Activated T-cell treated with anti-CD3 and anti-CD28 coated beads, Interleukin-2, amount 50 U/mL, for 72 hours (primary cell): Measurements from ENCODE around the gene TBPL1. TPM values are rescaled to one million over a fixed set of nuclear protein-coding genes. Genes with fewer than 3 reads are reported as not detected.
A peak's percentile ranks its signal among the peaks of the same experiment; 100 is the strongest.

Experiments
- ATAC-seq, 2 donors: fragments of 150-1000 bp; cut with Tn5 transposase; replicated peaks in 1 of 2; 2 replicates each; pipeline ENCODE4 v1.10.0; 2021; ENCODE audit warnings: moderate library complexity in 2 of 2, mild to moderate bottlenecking in 1 of 2
- DNase-seq, 2 donors: peaks; one replicate each; pipeline ENCODE4 v3.0.0; 2021 to 2022; ENCODE audit warnings: mixed read lengths in 1 of 2
- H3K27ac Mint-ChIP-seq: one replicate; pipeline ENCODE4 v1.8.0; 2022; ENCODE audit warnings: mild to moderate bottlenecking, moderate library complexity, mixed read lengths
- H3K27me3 Mint-ChIP-seq: one replicate; pipeline ENCODE4 v1.8.0; 2022; ENCODE audit warnings: low read depth, mixed read lengths
- H3K36me3 Mint-ChIP-seq, 2 donors: one replicate each; pipeline ENCODE4 v1.8.0; 2022; ENCODE audit warnings: mixed read lengths in 2 of 2, mild to moderate bottlenecking in 1 of 2; ENCODE audit not compliant: insufficient read depth in 2 of 2
- H3K4me1 Mint-ChIP-seq: one replicate; pipeline ENCODE4 v1.8.0; 2022; ENCODE audit warnings: low read depth, mixed read lengths
- H3K4me3 Mint-ChIP-seq, 2 donors: one replicate each; pipeline ENCODE4 v1.8.0; 2022; ENCODE audit warnings: mild to moderate bottlenecking in 2 of 2, mixed read lengths in 2 of 2, moderate library complexity in 2 of 2
- H3K9me3 Mint-ChIP-seq, 2 donors: one replicate each; pipeline ENCODE4 v1.8.0; 2022; ENCODE audit warnings: mixed read lengths in 2 of 2
- total RNA-seq, 2 donors: library from RNA; stranded (reverse); gene quantifications; one replicate each; pipeline ENCODE4 v1.2.3, GENCODE V29; 2022

TBPL1 gene
- total RNA-seq, 2 donors from 2014 or later: 32.9 to 34.7 TPM

DNA sequence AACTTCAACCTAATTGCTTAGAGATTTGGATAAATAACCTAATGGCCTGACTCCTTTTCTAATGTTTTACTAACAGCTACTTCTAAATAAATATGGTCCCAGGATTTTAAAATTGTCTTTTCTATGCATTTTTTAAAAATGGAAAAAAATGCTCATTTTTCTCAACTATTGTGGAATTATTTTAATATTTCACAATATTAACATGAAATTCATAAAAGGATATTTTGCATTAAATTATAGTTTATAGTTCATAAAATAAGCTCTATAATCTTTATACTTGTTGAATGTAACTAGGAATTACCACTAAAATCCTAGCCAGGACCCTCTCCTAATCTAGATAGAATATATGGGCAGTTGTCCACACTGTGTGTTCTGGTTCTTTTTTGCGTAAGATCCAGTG, 37.3 kb downstream of the TBPL1 start:
- peaks cover 3 to 11% of the 10 kb centered on the region in 2 donors for H3K36me3 Mint-ChIP-seq
- no peak for DNase-seq
- no peak for ATAC-seq
- H3K27ac Mint-ChIP-seq: no peak overlapping the region
- H3K4me3 Mint-ChIP-seq: no peak overlapping the region
- H3K9me3 Mint-ChIP-seq: no peaks in the 10 kb centered on the region
- no peaks in the 10 kb centered on the region for H3K27me3 Mint-ChIP-seq
- peaks cover 11% of the 10 kb centered on the region for H3K4me1 Mint-ChIP-seq

DNA sequence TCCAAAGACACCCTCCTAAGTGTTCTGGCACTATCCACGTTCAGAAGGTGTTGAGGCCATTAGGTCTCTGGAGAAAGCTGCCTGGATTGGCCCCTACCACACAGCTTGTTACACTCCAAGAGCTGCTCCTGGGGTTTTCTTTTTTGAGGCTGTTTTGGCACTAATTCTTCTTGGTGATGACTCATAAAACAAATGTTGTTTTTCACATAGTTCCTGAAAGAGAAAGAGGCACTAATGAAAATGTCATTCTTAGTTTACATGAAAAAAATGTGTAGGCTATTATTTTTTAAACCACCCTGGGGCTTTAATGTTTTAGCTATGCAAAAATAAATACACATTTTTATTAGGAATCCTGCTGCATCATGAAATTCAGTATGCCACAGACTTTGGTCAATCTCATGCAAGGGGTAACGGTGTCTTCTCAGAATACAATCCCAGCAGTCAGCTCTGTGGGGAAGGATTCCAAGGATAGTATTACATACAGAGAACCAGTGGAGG, 38.1 kb downstream of the TBPL1 start:
- Mint-ChIP-seq H3K4me3 (no peak overlapping the region), H3K36me3 (peaks cover 2 to 6% of the 10 kb centered on the region in 2 donors), H3K27me3 (no peaks in the 10 kb centered on the region), H3K9me3 (no peaks in the 10 kb centered on the region), H3K27ac (no peak overlapping the region), H3K4me1 (peaks cover 3% of the 10 kb centered on the region)
- ATAC-seq: no peak
- no peak for DNase-seq

DNA sequence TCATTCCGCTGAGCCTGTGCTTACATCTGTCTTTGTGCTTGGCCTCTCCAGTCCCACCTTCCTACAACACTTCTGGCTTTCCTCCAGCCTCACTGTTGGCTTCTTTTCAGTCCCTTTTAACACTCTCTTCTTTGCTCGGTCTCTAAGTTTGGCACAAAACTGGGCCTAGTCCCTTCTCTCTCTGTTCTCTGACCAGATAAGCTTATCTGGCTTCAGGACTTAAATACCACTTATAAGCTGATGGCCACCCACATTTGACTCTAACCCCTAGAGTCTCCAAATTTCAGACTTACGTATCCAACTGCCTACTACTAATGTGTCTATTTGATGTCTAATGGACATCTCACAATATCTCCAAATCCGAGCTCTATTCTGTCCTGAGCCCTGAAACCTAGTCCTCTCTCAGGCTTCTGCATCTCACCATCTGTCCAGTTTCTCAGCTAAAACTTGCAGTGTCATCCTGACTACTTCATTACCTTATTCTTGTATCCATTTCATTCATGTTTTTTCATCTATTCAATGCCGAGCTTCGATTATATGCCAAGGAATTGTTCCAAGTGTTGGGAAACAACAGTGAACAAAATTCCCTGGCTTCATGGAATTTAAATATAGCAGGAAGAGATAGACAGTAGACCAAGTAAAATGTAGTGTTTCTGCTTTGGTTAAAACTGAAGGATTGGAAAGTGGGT, 40.1 kb downstream of the TBPL1 start:
- H3K4me3 Mint-ChIP-seq: no peak overlapping the region
- ATAC-seq: no peak
- H3K36me3 Mint-ChIP-seq: no peaks in the 10 kb centered on the region
- no peaks in the 10 kb centered on the region for H3K4me1 Mint-ChIP-seq
- DNase-seq: no peak
- no peak overlapping the region for H3K27ac Mint-ChIP-seq
- H3K9me3 Mint-ChIP-seq: no peaks in the 10 kb centered on the region
- no peaks in the 10 kb centered on the region for H3K27me3 Mint-ChIP-seq

DNA sequence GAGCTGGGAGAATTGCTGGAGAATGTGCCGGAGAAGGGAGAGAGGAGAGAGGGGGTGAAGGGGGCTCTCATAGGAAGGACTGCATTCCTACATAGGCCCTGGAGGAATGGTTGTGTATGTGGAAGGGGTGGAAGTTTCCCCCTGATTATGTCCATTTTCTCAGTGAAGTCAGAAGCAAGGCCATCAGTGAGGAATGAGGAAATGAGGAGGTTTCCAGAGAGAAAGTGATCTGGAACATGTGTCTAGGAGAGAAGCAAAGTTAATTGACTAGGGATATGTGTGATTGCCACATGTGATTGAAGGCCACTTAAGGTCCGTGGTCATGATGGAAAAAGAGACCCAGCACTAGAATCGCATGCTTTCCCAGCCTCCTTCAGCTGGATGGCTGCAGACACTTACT, 42.3 kb downstream of the TBPL1 start:
- Mint-ChIP-seq H3K9me3 (no peaks in the 10 kb centered on the region), H3K27me3 (no peaks in the 10 kb centered on the region), H3K4me3 (no peak overlapping the region), H3K27ac (no peak overlapping the region), H3K4me1 (no peaks in the 10 kb centered on the region), H3K36me3 (no peaks in the 10 kb centered on the region)
- DNase-seq (no peak), ATAC-seq (no peak)

DNA sequence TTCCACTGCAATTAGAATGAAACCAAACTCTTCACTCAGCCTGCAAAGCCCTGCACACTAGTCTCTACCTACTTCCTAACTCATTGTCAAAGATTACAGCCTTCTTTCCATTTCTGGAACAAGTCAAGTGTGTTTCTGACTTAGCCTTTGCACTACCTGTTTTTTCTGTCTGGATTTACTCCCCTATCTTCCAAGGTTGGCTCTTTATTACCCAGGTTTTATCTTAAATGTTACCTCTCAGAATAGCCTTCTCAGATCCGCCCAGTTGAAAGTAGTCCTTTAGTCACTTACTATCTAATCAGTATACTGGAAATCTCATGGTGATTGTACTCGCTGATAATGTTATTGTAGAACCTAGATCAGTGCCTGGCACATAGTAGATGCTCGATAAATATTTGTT, 42.7 kb downstream of the TBPL1 start:
- no peaks in the 10 kb centered on the region for H3K4me1 Mint-ChIP-seq
- H3K4me3 Mint-ChIP-seq: no peak overlapping the region
- H3K27ac Mint-ChIP-seq: no peak overlapping the region
- no peak for ATAC-seq
- H3K36me3 Mint-ChIP-seq: no peaks in the 10 kb centered on the region
- H3K27me3 Mint-ChIP-seq: no peaks in the 10 kb centered on the region
- DNase-seq: no peak
- H3K9me3 Mint-ChIP-seq: no peaks in the 10 kb centered on the region

DNA sequence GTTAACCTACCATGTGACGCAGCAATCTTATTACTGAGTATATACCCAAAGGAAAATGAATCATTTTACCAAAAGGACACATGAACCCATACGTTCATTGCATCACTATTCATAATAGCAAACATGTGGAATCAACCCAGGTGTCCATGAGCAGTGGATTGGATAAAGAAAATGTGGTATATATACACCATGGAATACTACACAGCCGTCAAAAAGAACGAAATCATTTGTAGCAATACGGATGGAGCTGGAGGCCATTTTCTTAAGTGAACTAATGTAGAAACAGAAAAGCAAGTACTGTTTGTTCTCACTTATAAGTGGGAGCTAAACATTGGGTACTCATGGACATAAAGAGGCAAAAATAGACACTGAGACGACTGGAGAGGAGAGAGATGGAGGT, 44.2 kb downstream of the TBPL1 start:
- H3K4me3 Mint-ChIP-seq: no peak overlapping the region
- DNase-seq (no peak), ATAC-seq (no peak)
- H3K9me3 Mint-ChIP-seq: no peaks in the 10 kb centered on the region
- no peak overlapping the region for H3K27ac Mint-ChIP-seq
- no peaks in the 10 kb centered on the region for H3K36me3 Mint-ChIP-seq
- H3K4me1 Mint-ChIP-seq: no peaks in the 10 kb centered on the region
- H3K27me3 Mint-ChIP-seq: peaks cover under 1% of the 10 kb centered on the region

DNA sequence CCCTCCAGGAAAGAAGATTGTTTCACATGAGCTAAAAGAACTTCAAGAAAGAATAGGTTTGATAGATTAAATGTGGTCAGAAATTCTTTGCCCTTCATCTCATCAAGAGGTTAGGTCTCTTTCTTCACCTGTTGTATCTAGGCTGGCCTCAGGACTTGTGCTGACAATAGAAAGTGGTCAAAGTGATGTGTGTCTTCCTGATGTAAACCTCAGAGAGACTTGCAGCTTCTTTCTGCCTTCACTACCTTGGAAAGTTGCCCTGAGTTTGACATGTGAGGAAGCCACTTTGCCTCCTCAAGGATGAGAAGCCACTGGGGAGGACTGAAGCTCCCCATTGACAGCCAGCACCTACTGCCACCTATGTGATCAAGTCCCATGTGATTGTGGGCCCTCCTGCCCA, 46.3 kb downstream of the TBPL1 start:
- Mint-ChIP-seq H3K4me3 (no peak overlapping the region), H3K27me3 (peaks cover 15% of the 10 kb centered on the region), H3K27ac (no peak overlapping the region), H3K36me3 (no peaks in the 10 kb centered on the region), H3K4me1 (no peaks in the 10 kb centered on the region), H3K9me3 (no peaks in the 10 kb centered on the region)
- no peak for ATAC-seq
- DNase-seq: no peak

DNA sequence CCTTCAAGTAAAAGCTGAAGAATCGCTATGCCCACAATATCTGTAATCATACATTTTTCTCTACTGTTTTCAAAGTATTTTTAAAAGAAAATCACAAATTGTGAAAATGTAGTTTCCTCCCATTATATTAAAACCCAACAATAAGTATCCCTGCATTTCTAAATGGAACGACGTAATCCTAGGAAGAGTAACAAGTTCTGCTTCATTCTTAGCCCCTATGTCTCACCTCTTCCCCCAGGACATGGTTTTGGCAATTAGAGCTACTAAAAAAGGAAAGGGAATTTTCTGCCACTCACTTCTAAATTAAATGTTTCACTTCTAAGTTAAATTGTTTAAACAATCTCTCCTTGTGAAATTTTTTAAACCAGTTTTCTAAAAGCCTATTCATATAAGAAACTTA, 47.4 kb downstream of the TBPL1 start:
- no peaks in the 10 kb centered on the region for H3K9me3 Mint-ChIP-seq
- DNase-seq (no peak), ATAC-seq (no peak)
- H3K27ac Mint-ChIP-seq: no peak overlapping the region
- peaks cover 15% of the 10 kb centered on the region for H3K27me3 Mint-ChIP-seq
- no peak overlapping the region for H3K4me3 Mint-ChIP-seq
- H3K4me1 Mint-ChIP-seq: no peaks in the 10 kb centered on the region
- H3K36me3 Mint-ChIP-seq: no peaks in the 10 kb centered on the region

DNA sequence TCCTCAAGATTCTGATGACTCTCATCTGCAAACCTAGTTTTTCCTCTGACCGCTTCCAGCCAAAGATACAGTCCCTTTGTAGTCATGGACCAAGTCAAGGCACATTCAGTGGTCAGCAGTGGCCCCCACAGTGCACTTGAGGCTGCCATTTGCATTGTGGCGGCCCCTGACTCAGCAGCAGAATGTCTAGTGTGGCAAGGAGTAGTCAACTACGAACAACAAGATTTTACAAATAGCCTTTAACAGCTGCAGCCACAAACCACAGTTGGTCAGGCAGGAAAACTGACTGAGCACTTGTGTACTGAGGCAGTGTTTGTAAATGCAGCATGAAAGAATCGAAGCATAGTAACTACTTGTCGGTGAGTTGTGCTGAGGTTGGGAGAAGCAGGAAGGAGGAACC, 49.8 kb downstream of the TBPL1 start:
- H3K36me3 Mint-ChIP-seq: no peaks in the 10 kb centered on the region
- DNase-seq: no peak
- H3K9me3 Mint-ChIP-seq: no peaks in the 10 kb centered on the region
- H3K27ac Mint-ChIP-seq: no peak overlapping the region
- no peaks in the 10 kb centered on the region for H3K4me1 Mint-ChIP-seq
- peaks cover 15% of the 10 kb centered on the region for H3K27me3 Mint-ChIP-seq
- no peak for ATAC-seq
- H3K4me3 Mint-ChIP-seq: no peak overlapping the region

DNA sequence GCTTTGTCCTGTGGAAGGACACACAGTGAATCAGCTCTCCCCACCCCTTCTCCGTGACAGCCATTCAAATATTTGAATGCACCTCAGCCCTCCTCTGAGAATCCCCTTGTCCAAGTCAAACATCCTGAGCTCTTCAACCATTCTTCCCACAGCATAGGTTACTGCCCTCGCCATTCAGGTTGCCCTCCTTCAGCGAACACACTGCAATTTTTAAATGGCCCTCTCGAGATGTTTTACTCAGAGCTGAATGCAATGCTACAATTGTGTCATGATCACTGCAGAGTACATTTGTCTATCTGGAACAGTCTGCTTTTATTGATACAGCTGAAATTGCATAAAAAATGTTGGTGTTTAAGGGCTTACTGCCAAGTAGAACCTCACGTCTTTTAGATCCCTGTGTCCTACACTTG, 50.5 kb downstream of the TBPL1 start:
- H3K27me3 Mint-ChIP-seq: peaks cover 15% of the 10 kb centered on the region

DNA sequence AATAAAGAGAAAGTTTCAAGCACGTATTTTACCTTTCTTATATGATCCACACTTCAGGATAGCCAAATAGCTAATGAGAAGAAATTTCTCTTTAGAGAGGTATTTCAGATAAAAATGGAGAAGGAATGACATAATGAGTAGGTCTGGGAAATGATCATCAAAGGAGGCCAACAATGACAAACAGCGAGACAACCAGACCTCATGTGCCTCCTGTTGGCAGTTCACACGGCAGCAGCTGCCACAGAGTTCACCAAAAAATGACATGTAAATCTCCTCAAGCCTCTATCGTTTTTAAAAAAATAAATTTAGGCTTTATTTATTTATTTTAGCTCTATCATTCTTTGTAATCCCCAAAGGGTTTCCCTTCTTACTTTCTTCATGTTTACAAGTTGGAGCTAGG, 51.7 kb downstream of the TBPL1 start:
- no peaks in the 10 kb centered on the region for H3K9me3 Mint-ChIP-seq
- peaks cover 15% of the 10 kb centered on the region for H3K27me3 Mint-ChIP-seq
- DNase-seq (no peak), ATAC-seq (no peak)
- H3K4me1 Mint-ChIP-seq: peaks cover 2% of the 10 kb centered on the region
- no peaks in the 10 kb centered on the region for H3K36me3 Mint-ChIP-seq
- no peak overlapping the region for H3K4me3 Mint-ChIP-seq
- no peak overlapping the region for H3K27ac Mint-ChIP-seq

More for the DNA sequence above, 50.5 kb downstream of the TBPL1 start:
- Mint-ChIP-seq H3K27ac (no peak overlapping the region), H3K9me3 (no peaks in the 10 kb centered on the region), H3K4me3 (no peak overlapping the region), H3K36me3 (no peaks in the 10 kb centered on the region), H3K4me1 (no peaks in the 10 kb centered on the region)
- ATAC-seq: no peak
- no peak for DNase-seq

DNA sequence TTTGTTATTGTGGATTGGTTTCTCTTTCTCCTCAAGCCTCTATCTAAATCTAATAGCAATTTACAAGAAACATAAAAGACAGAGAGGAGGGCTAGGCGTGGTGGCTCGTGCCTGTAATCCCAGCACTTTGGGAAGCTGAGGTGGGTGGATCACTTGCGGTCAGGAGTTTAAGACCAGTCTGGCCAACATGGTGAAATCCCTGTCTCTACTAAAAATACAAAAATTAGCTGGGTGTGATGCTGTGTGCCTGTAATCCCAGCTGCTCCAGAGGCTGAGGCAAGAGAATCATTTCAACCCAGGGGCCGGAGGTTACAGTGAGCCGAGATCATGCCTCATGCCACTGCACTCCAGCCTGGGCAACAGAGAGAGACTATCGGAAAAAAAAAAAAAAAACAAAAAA, 52.8 kb downstream of the TBPL1 start:
- peak overlapping the region; percentile 84 for H3K27ac Mint-ChIP-seq
- DNase-seq (no peak), ATAC-seq (no peak)
- peaks cover 13% of the 10 kb centered on the region for H3K4me1 Mint-ChIP-seq
- H3K36me3 Mint-ChIP-seq: no peaks in the 10 kb centered on the region
- no peak overlapping the region for H3K4me3 Mint-ChIP-seq
- no peaks in the 10 kb centered on the region for H3K9me3 Mint-ChIP-seq
- peaks cover 15% of the 10 kb centered on the region for H3K27me3 Mint-ChIP-seq

DNA sequence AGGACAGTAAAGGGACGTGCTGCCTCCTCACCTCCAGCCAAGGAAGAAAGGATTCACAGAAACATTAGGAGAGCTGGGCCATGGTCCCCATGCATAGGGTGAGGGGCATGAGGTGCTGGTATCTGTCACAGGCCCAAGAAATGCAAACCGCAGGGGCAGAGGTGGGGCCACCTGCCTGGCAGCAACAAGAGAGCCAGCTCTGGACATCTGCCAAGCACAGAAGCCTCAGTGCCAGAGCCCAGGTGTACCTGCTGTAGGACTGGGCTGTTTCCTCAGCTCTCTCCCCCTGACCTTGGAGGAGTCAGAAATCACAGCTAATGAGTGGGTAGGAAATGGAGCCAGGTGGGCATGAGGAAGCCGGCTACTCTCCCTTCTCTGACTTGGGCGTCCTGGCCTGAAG, 54.1 kb downstream of the TBPL1 start:
- Mint-ChIP-seq H3K9me3 (no peaks in the 10 kb centered on the region), H3K27ac (no peak overlapping the region)
- ATAC-seq: no peak

DNA sequence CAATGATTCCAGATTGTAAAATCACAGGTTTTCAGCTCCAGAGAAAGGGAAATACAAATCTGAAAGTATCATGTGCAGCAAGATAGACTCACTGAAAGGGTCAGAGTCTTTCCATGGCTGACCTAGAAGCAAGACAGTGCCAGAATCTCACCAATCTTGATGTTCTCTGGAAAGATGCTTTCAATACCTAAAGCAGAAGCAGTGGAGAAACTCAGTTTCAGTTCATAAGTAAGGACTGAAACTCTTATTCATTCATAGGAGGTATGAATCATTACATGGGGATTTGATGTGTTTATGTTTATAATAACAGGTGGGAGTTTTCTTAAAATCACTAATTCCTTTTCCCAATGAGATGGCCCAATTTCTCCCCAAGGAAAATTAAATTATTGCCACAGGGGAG, 56.9 kb downstream of the TBPL1 start:
- DNase-seq (no peak), ATAC-seq (peak; percentile 60 to 75)
- Mint-ChIP-seq H3K4me1 (peaks cover 15% of the 10 kb centered on the region), H3K4me3 (no peak overlapping the region), H3K27me3 (no peaks in the 10 kb centered on the region), H3K9me3 (no peaks in the 10 kb centered on the region), H3K27ac (no peak overlapping the region), H3K36me3 (no peaks in the 10 kb centered on the region)

More for the DNA sequence above, 54.1 kb downstream of the TBPL1 start:
- DNase-seq: no peak
- Mint-ChIP-seq H3K27me3 (peaks cover 15% of the 10 kb centered on the region), H3K4me1 (peaks cover 15% of the 10 kb centered on the region), H3K4me3 (no peak overlapping the region), H3K36me3 (no peaks in the 10 kb centered on the region)
